Measurements from ENCODE around the gene BTBD2. TPM values are rescaled to one million over a fixed set of nuclear protein-coding genes. Genes with fewer than 3 reads are reported as not detected.

Gene BTBD2
- total and polyA plus RNA-seq, 7 donors = 30.1 to 68.4 (median 56.3) TPM

GRCh38 chr19:2045501-2046045 lies 30.1 kb upstream of the BTBD2 start:
- Histone ChIP-seq H3K4me3 (peak overlapping the region; percentile 97), H3K27me3 (ENCODE audit: insufficient read depth in 3 of 3, low read length in 2 of 3) (no peaks in the 10 kb centered on the region), H3K4me1 (peaks cover 86% of the 10 kb centered on the region), H3K27ac (peak overlapping the region; percentile 98), H3K9me3 (no peaks in the 10 kb centered on the region), H3K36me3 (ENCODE audit: insufficient read depth in 1 of 2, low read depth in 1 of 2) (peaks cover 6 to 63% of the 10 kb centered on the region in 2 donors)
- intact Hi-C loops (cut with DNase I) = no loop called here
- no peak for TF ChIP-seq CTCF (IDR thresholded peaks at IDR 0.05)
- ATAC-seq (peak in 2 of 4 donors; percentile 0 to 8), DNase-seq (peak; percentile 60 to 84)
- WGBS, 3 donors = 13 to 43% (median 24%) methylated on average over 14 of the region's 14 CpGs

- TF ChIP-seq CTCF (IDR thresholded peaks at IDR 0.05) = no peak
- Histone ChIP-seq H3K4me1 (peaks cover 93% of the 10 kb centered on the region), H3K27ac (peak overlapping the region; percentile 98), H3K36me3 (ENCODE audit: insufficient read depth in 1 of 2, low read depth in 1 of 2) (peaks cover 6 to 67% of the 10 kb centered on the region in 2 donors), H3K27me3 (ENCODE audit: insufficient read depth in 3 of 3, low read length in 2 of 3) (no peaks in the 10 kb centered on the region), H3K4me3 (peak overlapping the region; percentile 97), H3K9me3 (no peaks in the 10 kb centered on the region)
- WGBS, 3 donors = 44 to 52% (median 50%) methylated on average over 18 of the region's 18 CpGs
- DNase-seq (peak in 1 of 2 donors; percentile 66), ATAC-seq (no peak)
- intact Hi-C loops (cut with DNase I) = no loop called here
Observed at GRCh38 chr19:2044709-2045500, 29.4 kb upstream of the BTBD2 start.

- Histone ChIP-seq H3K36me3 (ENCODE audit: insufficient read depth in 1 of 2, low read depth in 1 of 2) (peaks cover 6 to 72% of the 10 kb centered on the region in 2 donors), H3K9me3 (no peaks in the 10 kb centered on the region), H3K4me1 (peaks cover 97% of the 10 kb centered on the region), H3K27ac (peak overlapping the region; percentile 98), H3K27me3 (ENCODE audit: insufficient read depth in 3 of 3, low read length in 2 of 3) (no peaks in the 10 kb centered on the region), H3K4me3 (no peak overlapping the region)
- intact Hi-C loops (cut with DNase I) = no loop called here
- DNase-seq (peak; percentile 43 to 83), ATAC-seq (peak in 2 of 4 donors; percentile 0 to 1)
- no peak for TF ChIP-seq CTCF (IDR thresholded peaks at IDR 0.05)
- WGBS, 3 donors = 38 to 44% (median 41%) methylated on average over 11 of the region's 11 CpGs
Observed at GRCh38 chr19:2043961-2044708, 28.6 kb upstream of the BTBD2 start.

GRCh38 chr19:2043251-2043641 lies 27.7 kb upstream of the BTBD2 start:
- peaks cover 11 to 72% of the 10 kb centered on the region in 2 donors for H3K36me3 ChIP-seq (ENCODE audit: insufficient read depth in 1 of 2, low read depth in 1 of 2)
- H3K27ac ChIP-seq = peak overlapping the region; percentile 98
- intact Hi-C loops (cut with DNase I) = no loop called here
- DNase-seq (peak in 1 of 2 donors; percentile 75), ATAC-seq (no peak)
- no peaks in the 10 kb centered on the region for H3K27me3 ChIP-seq (ENCODE audit: insufficient read depth in 3 of 3, low read length in 2 of 3)
- no peak for TF ChIP-seq CTCF (IDR thresholded peaks at IDR 0.05)
- H3K4me3 ChIP-seq = peak overlapping the region; percentile 42
- WGBS, 3 donors = 27 to 40% (median 29%) methylated on average over 8 to 9 of the region's 9 CpGs
- H3K4me1 ChIP-seq = peaks cover 88% of the 10 kb centered on the region
- no peaks in the 10 kb centered on the region for H3K9me3 ChIP-seq

All from psoas muscle (tissue), 8 donors.